Measurements from ENCODE around the gene COPE.

COPE gene

DNA sequence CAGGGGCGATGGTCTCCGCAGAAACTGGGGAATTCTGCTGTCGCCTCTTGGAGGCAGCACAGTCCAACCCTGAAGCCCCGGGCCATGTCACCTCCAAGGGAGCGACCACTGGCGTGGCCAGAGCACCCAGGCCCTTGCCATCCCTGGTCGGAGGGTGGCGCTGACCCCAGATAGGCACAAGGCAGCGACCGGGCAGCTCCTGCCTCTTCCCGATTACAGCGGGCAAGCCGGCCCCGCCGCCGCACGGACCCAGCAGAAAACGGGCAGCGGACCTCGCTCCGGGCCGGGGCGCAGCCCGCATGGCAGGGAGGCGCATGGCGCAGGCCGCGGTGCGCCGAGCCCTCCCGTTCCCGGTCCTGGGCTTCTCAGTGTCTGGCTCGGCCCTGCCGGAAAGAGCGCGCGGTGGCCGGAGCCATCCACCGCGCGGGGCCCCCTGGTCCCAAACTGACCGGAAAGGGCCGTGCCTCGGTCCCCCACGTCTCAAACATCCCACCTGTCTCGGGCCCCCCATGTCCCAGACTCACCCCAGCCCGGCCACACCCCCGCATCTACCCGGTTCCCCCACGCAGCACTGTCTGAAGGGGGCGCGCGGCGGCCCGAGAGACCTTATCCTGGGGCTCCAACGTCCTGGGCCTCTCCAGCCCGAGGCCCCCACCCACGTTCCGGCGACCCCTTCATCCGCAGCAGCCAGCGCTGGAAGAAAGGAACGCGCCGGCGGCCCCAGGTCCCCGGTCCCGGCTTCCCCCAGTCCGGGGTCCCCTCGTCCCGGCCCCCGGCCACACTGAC, 24.0 kb downstream of the COPE start:
- no peak for DNase-seq (ENCODE audit: low read depth in 3 of 3)

DNA sequence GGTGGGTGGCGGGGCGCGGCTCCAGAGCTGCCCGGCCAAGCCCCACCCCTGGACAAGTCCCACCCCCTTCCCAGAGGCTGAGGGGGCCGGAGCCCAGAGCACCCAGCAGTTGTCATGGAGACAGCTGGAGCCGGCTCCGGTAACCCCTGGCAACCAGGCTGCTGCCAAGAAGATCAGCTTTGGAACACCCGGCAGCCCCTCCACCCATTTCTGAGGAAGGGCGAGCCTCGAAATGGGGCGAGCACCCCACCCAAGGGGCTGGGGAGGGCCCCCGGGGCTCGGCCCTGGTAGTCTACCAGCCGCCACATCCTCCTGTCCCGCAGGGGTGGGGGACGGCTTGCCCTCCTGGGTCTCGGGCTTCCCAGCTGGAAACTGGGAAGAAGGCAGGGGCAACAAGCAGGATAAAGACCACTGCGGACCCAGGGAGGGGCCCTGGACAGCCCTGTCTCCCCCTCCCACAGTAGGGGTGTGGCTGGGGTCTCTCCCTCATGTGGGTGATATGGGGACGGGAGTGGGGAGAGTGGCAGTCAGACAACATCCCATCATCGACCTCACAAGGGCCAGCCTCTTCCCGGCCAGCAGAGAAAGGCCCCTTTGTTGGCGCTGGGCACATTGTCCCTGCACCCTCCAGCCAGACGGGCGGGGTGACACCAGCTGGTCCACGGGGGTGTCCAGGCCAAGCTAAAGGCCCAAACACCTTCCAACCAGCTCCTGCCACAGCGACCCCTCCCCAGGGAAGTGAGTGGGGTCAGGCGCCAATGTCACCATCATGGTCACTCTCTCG, 24.7 kb downstream of the COPE start:
- DNase-seq (ENCODE audit: low read depth in 3 of 3), result no peak

DNA sequence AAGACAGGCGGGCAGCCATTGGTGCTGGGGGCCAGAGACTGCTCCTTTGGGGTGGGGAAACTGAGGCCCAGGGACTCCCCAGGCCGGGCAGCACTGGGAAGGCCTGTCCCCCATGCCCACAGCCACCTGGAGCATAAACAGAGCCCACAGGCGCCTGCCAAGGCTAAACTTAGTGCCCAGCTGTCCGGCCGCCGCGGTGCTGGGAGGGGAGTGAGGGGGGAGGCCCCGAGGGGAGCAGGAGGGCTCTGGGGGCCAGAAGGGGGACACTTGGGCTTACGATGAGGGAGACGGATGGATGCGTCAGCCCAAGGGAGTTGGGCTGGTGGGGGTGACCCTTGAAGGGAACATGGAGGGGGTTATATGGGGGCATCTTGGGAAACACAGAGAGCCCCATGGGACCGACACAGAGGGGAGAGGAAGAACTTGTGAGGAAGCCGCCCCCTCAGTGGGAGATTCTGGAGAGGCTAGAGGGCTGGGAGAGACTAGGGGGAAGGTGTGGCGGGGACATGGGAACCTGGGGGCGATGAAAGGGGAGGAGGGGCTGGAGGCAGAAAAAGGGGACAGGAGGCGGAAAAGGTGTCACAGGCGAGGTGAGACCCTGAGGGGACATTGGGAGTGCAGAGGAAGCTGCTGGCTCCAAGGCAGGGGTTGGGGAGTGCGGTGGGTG, 25.5 kb downstream of the COPE start:
- no peak for DNase-seq (ENCODE audit: low read depth in 3 of 3)

GRCh38 chr19:18889949-18890745, 29.0 kb downstream of the COPE start:
- no peak for DNase-seq (ENCODE audit: low read depth in 3 of 3)

DNA sequence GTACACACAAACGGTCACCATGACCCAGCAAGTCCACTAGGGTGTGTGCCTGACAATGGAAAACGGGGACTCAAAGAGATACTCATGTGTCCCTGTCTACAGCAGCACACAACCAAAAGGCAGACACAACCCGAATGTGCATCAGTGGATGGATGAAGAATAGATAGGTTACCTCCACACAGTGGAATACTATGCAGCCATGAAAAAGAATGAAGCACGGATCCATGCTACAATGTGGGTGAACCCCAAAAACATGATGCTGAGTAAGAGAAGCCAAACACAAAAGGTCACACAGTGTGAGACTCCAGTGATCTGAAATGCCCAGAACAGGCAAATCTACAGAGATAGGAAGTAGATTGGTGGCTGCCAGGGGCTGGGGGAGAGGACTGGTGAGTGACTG, 32.2 kb downstream of the COPE start:
- DNase-seq (ENCODE audit: low read depth in 3 of 3), result no peak

DNA sequence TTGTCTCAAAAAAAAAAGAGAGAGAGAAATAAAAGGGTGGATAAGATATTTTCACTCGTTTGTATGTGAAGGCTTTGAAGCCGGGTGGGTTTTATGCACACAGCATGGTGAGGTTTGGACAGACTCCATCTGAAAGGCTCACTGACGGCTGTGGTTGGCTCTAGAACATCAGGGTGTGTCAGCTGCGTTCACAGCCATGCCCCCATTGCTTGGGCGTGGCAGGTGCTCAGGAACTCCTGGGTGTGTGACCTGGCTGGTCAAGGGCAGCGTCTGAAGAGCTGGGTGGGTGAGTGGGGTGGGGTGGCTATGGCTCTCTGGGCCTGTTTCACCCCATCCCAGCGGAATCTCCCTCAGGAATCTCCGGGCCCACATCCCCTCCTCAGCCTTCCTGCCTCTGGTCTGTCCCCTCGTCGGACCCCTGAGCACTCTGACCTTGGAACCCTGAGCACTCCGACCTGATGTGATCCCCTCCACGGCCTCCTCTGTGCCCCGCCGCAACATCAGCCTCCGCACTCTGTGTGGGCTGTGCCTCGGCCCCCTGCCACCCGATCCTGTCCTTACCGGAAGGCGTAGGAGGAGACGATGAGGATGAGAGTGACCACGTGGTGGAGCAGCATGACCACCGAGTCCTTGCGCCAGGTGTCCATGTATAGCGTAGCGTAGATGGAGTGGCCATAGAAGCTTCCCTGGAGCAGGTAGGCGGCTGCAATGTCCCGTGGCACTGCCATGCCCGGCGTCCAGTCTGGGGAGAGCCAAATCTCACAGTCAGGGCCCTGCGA, 35.5 kb downstream of the COPE start:
- DNase-seq (ENCODE audit: low read depth in 3 of 3), result no peak

GRCh38 chr19:18881491-18881890, 37.7 kb downstream of the COPE start:
- DNase-seq (ENCODE audit: low read depth in 3 of 3), result no peak

GRCh38 chr19:18879579-18880373, 39.4 kb downstream of the COPE start:
- DNase-seq (ENCODE audit: low read depth in 3 of 3), result no peak

GRCh38 chr19:18878858-18879578, 40.2 kb downstream of the COPE start:
- no peak for DNase-seq (ENCODE audit: low read depth in 3 of 3)

- no peak for DNase-seq (ENCODE audit: low read depth in 3 of 3)
Measured at GRCh38 chr19:18878058-18878797, 41.0 kb downstream of the COPE start.

DNA sequence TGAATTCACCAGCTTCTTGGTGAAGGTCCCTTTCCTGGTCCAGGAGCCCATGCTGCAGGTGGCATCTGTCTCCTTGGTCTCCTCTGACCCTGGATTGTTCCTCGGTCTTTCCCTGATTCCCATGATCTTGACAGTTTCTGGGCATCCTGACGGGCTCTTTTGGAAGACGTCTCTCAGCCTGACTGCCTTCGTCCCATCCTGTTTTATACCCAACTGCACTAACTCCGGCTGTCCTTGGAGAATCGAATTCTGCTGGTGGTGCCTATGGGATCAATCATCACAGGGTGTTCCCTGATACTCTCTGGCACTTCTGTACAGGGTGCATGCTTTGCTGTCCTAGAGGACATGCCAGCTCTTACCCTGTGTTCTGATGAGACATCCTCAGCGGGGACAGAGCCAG, 42.3 kb downstream of the COPE start:
- no peak for DNase-seq (ENCODE audit: low read depth in 3 of 3)

DNA sequence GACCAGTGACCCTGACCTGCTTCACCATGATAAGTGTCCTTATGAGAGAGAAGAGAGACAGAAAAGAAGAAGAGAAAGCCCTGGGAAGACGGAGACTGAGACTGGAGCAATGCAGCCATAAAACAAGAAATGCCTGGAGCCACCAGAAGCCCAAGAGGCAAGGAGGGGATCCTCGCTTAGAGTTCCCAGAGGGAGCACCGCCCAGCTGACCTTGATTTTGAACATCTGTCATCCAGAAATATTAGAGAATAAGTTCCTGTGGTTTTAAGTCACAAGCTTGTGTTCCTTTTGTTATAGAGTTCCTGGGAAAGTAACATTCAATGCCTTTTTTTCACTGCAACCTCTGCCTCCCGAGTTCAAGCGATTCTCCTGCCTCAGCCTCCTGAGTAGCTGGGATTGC, 43.5 kb downstream of the COPE start:
- no peak for DNase-seq (ENCODE audit: low read depth in 3 of 3)

- no peak for DNase-seq (ENCODE audit: low read depth in 3 of 3)
Measured at GRCh38 chr19:18871543-18871942, 47.6 kb downstream of the COPE start.

DNA sequence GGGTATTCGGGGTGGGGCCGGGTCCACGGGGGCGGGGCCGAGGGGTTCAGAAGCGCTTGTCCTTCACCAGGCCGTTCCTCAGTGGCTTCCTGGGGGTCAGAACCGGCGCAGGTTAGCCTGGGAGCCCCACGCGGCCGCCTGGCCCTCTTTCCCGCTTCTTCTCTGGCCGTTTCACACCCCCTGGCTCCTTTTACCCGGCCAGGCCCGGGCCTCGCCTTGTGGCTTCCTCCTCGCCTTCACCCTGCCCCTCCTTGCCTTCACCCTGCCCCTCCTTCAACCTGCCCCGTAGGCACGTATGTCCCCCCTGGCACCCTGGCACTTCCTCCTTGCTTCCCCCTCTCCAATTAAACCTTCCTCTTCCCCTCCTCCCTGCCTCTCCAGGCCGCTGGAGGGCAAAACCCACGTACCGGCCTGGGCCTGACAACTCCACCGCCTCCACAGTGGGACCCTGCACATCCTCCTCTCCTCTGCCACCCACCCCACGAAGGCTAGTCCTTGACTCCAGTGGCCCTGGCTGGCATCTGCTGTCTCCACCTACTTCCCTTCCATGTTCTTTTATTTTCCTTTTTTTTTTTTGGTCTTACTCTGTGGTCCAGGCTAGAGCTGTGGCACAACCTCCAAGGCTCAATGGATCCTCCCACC, 48.5 kb downstream of the COPE start:
- no peak for DNase-seq (ENCODE audit: low read depth in 3 of 3)

- DNase-seq (ENCODE audit: low read depth in 3 of 3), result no peak
Measured at GRCh38 chr19:18869781-18870530, 49.2 kb downstream of the COPE start.

DNA sequence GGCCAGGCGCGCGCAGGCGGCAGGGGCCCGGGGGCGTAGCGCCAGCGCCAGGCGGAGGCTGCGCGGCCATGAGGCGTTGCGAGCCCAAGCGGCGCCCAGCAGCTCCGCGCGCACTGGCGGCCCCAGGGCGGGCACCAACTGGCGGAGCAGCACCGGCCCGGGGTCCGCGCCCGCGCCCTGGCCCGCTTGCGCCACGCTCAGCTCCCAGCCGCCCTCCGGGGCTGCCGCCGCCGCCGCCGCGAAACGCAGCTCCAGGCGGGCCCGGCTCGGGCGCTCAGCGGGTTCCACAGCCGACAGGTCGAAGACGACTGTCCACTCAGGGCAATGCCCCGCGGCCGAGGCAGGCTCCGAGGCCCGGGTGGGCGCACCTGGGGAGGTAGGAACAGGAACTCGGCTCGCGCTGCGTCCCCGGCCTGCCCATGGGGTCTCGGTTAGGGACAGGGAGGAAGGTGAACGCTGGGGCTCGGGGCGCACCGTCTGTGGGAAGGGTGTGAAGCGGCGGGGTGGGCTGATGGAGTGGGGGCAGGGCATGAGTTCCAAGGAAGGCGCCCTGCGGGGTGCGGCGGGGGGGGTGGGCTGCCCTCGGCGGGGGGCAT, 50.1 kb downstream of the COPE start:
- no peak for DNase-seq (ENCODE audit: low read depth in 3 of 3)

GRCh38 chr19:18868380-18869022, 50.7 kb downstream of the COPE start:
- no peak for DNase-seq (ENCODE audit: low read depth in 3 of 3)

Data from stimulated activated CD4-positive, alpha-beta T cell treated with anti-CD3 and anti-CD28 coated beads, TNF-alpha, amount 100 ng/mL, for 24 hours (primary cell).